HepG2 (cell line): ENCODE data around the gene HMCN1. TPM values are rescaled to one million over a fixed set of nuclear protein-coding genes. Genes with fewer than 3 reads are reported as not detected.

Experiments used
- BRD4 ChIP-seq: sonication (generic); formaldehyde crosslinking; IDR thresholded peaks from 2 replicates; pipeline ENCODE4 v1.4.0; 2020; ENCODE audit warnings: missing genetic modification reagents
- ELF1 ChIP-seq: sonication (generic); formaldehyde crosslinking; IDR thresholded peaks from 2 replicates; pipeline ENCODE4 v1.4.0; 2020; ENCODE audit warnings: missing genetic modification reagents
- ESRRA ChIP-seq: sonication (generic); formaldehyde crosslinking; IDR thresholded peaks from 2 replicates; pipeline ENCODE4 v1.5.1; 2020; ENCODE audit warnings: mild to moderate bottlenecking, low read depth, missing genetic modification reagents
- GATAD2A ChIP-seq: IDR thresholded peaks from 2 replicates; pipeline ENCODE4 v1.6.1; 2016
- HNRNPK ChIP-seq: fragments of 200-400 bp; formaldehyde crosslinking; IDR thresholded peaks from 2 replicates; pipeline ENCODE4 v1.6.1; 2018; ENCODE audit warnings: low read length, low read depth, moderate library complexity, mild to moderate bottlenecking; ENCODE audit not compliant: poor library complexity, severe bottlenecking
- KAT7 ChIP-seq: IDR thresholded peaks from 2 replicates; pipeline ENCODE4 v1.6.1; 2018; ENCODE audit warnings: borderline replicate concordance, missing compliant biosample characterization
- RAD51 ChIP-seq: fragments of 450-650 bp; IDR thresholded peaks from 2 replicates; pipeline ENCODE4 v1.6.1; 2016; ENCODE audit warnings: borderline replicate concordance
- RARG ChIP-seq: sonication (generic); formaldehyde crosslinking; IDR thresholded peaks from 2 replicates; pipeline ENCODE4 v1.4.0; 2020; ENCODE audit warnings: low read depth, mild to moderate bottlenecking, missing genetic modification reagents
- REL ChIP-seq: sonication (generic); formaldehyde crosslinking; conservative IDR thresholded peaks from 2 replicates; pipeline ENCODE4 v1.8.0; 2022; ENCODE audit warnings: mild to moderate bottlenecking, missing genetic modification reagents, moderate library complexity
- REXO4 ChIP-seq: sonication (generic); formaldehyde crosslinking; IDR thresholded peaks from 2 replicates; pipeline ENCODE4 v1.8.0; 2022; ENCODE audit warnings: missing genetic modification reagents, mild to moderate bottlenecking, borderline replicate concordance
- RFX5 ChIP-seq: IDR thresholded peaks from 2 replicates; pipeline ENCODE4 v1.6.1; 2011; ENCODE audit warnings: low read depth, low read length, improper control_type of control experiment
- RNF219 ChIP-seq: sonication (generic); formaldehyde crosslinking; IDR thresholded peaks from 2 replicates; pipeline ENCODE4 v1.5.0; 2020; ENCODE audit warnings: mild to moderate bottlenecking, missing genetic modification reagents
- SCMH1 ChIP-seq: sonication (generic); formaldehyde crosslinking; IDR thresholded peaks from 2 replicates; pipeline ENCODE4 v1.9.0; 2021; ENCODE audit warnings: missing genetic modification reagents, mild to moderate bottlenecking, borderline replicate concordance
- SIX1 ChIP-seq: sonication (generic); formaldehyde crosslinking; IDR thresholded peaks from 2 replicates; pipeline ENCODE4 v1.4.0; 2020; ENCODE audit warnings: missing genetic modification reagents, borderline replicate concordance
- THAP7 ChIP-seq: sonication (generic); formaldehyde crosslinking; IDR thresholded peaks from 2 replicates; pipeline ENCODE4 v1.8.1; 2023; ENCODE audit warnings: mild to moderate bottlenecking, missing genetic modification reagents
- TOPORS ChIP-seq: sonication (generic); formaldehyde crosslinking; IDR thresholded peaks from 2 replicates; pipeline ENCODE4 v1.8.0; 2023; ENCODE audit warnings: mild to moderate bottlenecking, missing genetic modification reagents
- ZBTB1 ChIP-seq: sonication (generic); formaldehyde crosslinking; IDR thresholded peaks from 2 replicates; pipeline ENCODE4 v1.4.0; 2020; ENCODE audit warnings: missing genetic modification reagents, borderline replicate concordance
- ZNF281 ChIP-seq: sonication (generic); formaldehyde crosslinking; IDR thresholded peaks from 2 replicates; pipeline ENCODE4 v1.4.0; 2020; ENCODE audit warnings: missing genetic modification reagents, borderline replicate concordance
- ZNF335 ChIP-seq: sonication (generic); formaldehyde crosslinking; IDR thresholded peaks from 2 replicates; pipeline ENCODE4 v1.4.0; 2020; ENCODE audit warnings: missing genetic modification reagents
- ZNF501 ChIP-seq: sonication (generic); formaldehyde crosslinking; IDR thresholded peaks from 2 replicates; pipeline ENCODE4 v1.5.1; 2020; ENCODE audit warnings: mild to moderate bottlenecking, moderate library complexity, missing genetic modification reagents
- ZNF576 ChIP-seq: sonication (generic); formaldehyde crosslinking; IDR thresholded peaks from 2 replicates; pipeline ENCODE4 v1.4.0; 2020; ENCODE audit warnings: mild to moderate bottlenecking, missing genetic modification reagents
- ZNF678 ChIP-seq: sonication (generic); formaldehyde crosslinking; IDR thresholded peaks from 2 replicates; pipeline ENCODE4 v1.4.0; 2020; ENCODE audit warnings: mild to moderate bottlenecking, missing genetic modification reagents
- ZNF777 ChIP-seq: sonication (generic); formaldehyde crosslinking; IDR thresholded peaks from 2 replicates; pipeline ENCODE4 v1.4.0; 2020; ENCODE audit warnings: missing genetic modification reagents
- polyA plus RNA-seq, 8 experiments: library from polyadenylated mRNA; depleted of rRNA in 3 of 8; stranded (reverse) in 7 of 8; unstranded in 1 of 8; fragments of >200 nt; fragmentation: Illumina TruSeq in 4 of 8; extraction: Trizol in 4 of 8; gene quantifications; 2 replicates each; pipeline versions ENCODE4 v1.2.1 to v1.2.3, GENCODE V29; 2011 to 2016; ENCODE audit warnings: low read depth in 4 of 8, missing spikeins in 1 of 8, mixed read lengths in 1 of 8; ENCODE audit not compliant: insufficient read depth in 1 of 8
- total RNA-seq, 5 experiments: library from RNA; depleted of rRNA; stranded (reverse); fragments of >200 nt; fragmentation: Illumina TruSeq; extraction: Trizol; gene quantifications; 2 replicates each; pipeline ENCODE4 v1.2.3, GENCODE V29; 2016; ENCODE audit warnings: low read depth in 1 of 5

The HMCN1 gene
- total and polyA plus RNA-seq, 2 of the 13 experiments (the other 11 are each of a cell fraction or from before 2014, with no cell fraction given) = 0.03 TPM; not detected in 1

GRCh38 chr1:185733818-185734735, at the start of gene HMCN1 (continued):
- no peak for TF ChIP-seq HNRNPK
- no peak for TF ChIP-seq KAT7 (CRISPR knock-in tag)
- no peak for TF ChIP-seq ZNF576 (CRISPR knock-in tag)
- no peak for TF ChIP-seq BRD4 (CRISPR knock-in tag)
- TF ChIP-seq ZNF777 (CRISPR knock-in tag) = no peak
- no peak for TF ChIP-seq REXO4 (CRISPR knock-in tag)
- TF ChIP-seq ZBTB1 (CRISPR knock-in tag) = no peak
- no peak for TF ChIP-seq REL
- TF ChIP-seq THAP7 (CRISPR knock-in tag) = no peak
- no peak for TF ChIP-seq RFX5
- no peak for TF ChIP-seq RNF219
- TF ChIP-seq RARG (CRISPR knock-in tag) = no peak
- no peak for TF ChIP-seq ZNF281 (CRISPR knock-in tag)
- TF ChIP-seq ELF1 (CRISPR knock-in tag) = no peak
- TF ChIP-seq ZNF678 = no peak
- no peak for TF ChIP-seq SCMH1 (CRISPR knock-in tag)
- TF ChIP-seq SIX1 (CRISPR knock-in tag) = no peak
- TF ChIP-seq ZNF501 = peak; percentile 44; the same call in 1 of the 2 replicates
- peak; percentile 8; the same call in 1 of the 2 replicates for TF ChIP-seq GATAD2A (CRISPR knock-in tag)
- TF ChIP-seq ESRRA = no peak
- no peak for TF ChIP-seq ZNF335 (CRISPR knock-in tag)
- TF ChIP-seq TOPORS (CRISPR knock-in tag) = no peak
- TF ChIP-seq RAD51 = no peak
